PC-9 (cell line): ENCODE results near the gene FTO. TPM values are rescaled to one million over a fixed set of nuclear protein-coding genes. Genes with fewer than 3 reads are reported as not detected.

Experiments used
- BruUV-seq: library from RNA; stranded (reverse); fragments of 400-500 nt; replicated peaks from 2 replicates; lab custom pipeline; 2021; lab: Mats Ljungman, UMichigan
- CTCF ChIA-PET: fragments of 300-600 bp; sonication (Branson Sonifier 250); formaldehyde crosslinking; loops from one replicate; lab custom pipeline; 2022; ENCODE audit warnings: antibody characterized with exemption; lab: Charles Lee
- POLR2A ChIA-PET: fragments of 300-600 bp; sonication (Branson Sonifier 250); formaldehyde crosslinking; loops from one replicate; lab custom pipeline; 2022; ENCODE audit warnings: antibody characterized with exemption; ENCODE audit not compliant: unreplicated experiment; lab: Charles Lee
- DNase-seq, 2 experiments: peaks; one replicate each; pipeline versions ENCODE4 v3.0.0 to v3.0.0-alpha.2; 2015 to 2022; ENCODE audit warnings: mixed read lengths in 1 of 2
- H2AFZ ChIP-seq: fragments of 200-600 bp; sonication (generic); 2 replicates; pipeline ENCODE4 v1.8.1; 2017; ENCODE audit warnings: antibody characterized with exemption
- H3F3A ChIP-seq: fragments of 200-600 bp; sonication (generic); 2 replicates; pipeline ENCODE4 v1.8.1; 2017; ENCODE audit warnings: antibody characterized with exemption, mild to moderate bottlenecking, low read depth; ENCODE audit not compliant: insufficient read depth
- H3K27ac ChIP-seq: fragments of 200-600 bp; sonication (generic); 2 replicates; pipeline ENCODE4 v1.6.1; 2016; ENCODE audit warnings: mixed run types
- H3K27me3 ChIP-seq: fragments of 200-600 bp; sonication (generic); 2 replicates; pipeline ENCODE4 v1.6.1; 2016; ENCODE audit warnings: low read depth, mixed run types; ENCODE audit not compliant: insufficient read depth
- H3K36me3 ChIP-seq: fragments of 200-600 bp; sonication (generic); 2 replicates; pipeline ENCODE4 v1.6.1; 2016; ENCODE audit warnings: low read depth, mixed run types
- H3K4me1 ChIP-seq: fragments of 200-600 bp; sonication (generic); replicated peaks from 2 replicates; pipeline ENCODE4 v1.6.1; 2016; ENCODE audit warnings: mixed run types; ENCODE audit not compliant: insufficient read depth
- H3K4me2 ChIP-seq: fragments of 200-600 bp; sonication (generic); 2 replicates; pipeline ENCODE4 v1.6.1; 2017; ENCODE audit warnings: mixed run types
- H3K4me3 ChIP-seq: fragments of 200-600 bp; sonication (generic); 2 replicates; pipeline ENCODE4 v1.6.1; 2016; ENCODE audit warnings: mixed run types
- H3K79me2 ChIP-seq: fragments of 200-600 bp; sonication (generic); 2 replicates; pipeline ENCODE4 v1.6.1; 2017; ENCODE audit warnings: low read depth, mixed run types
- H3K9me2 ChIP-seq: fragments of 200-600 bp; sonication (generic); 2 replicates; pipeline ENCODE4 v1.8.1; 2017; ENCODE audit warnings: mild to moderate bottlenecking; ENCODE audit not compliant: insufficient read depth
- H3K9me3 ChIP-seq: fragments of 200-600 bp; sonication (generic); 2 replicates; pipeline ENCODE4 v1.8.1; 2016; ENCODE audit warnings: low read depth; ENCODE audit not compliant: insufficient read depth
- H4K20me1 ChIP-seq: fragments of 200-600 bp; sonication (generic); 2 replicates; pipeline ENCODE4 v1.8.1; 2017; ENCODE audit not compliant: insufficient read depth
- EZH2 ChIP-seq: fragments of 200-600 bp; sonication (generic); IDR thresholded peaks from 2 replicates; pipeline ENCODE4 v1.8.0; 2017; ENCODE audit warnings: antibody characterized with exemption, low read depth
- intact Hi-C: fragments of 100-400 bp; cut with micrococcal nuclease; formaldehyde crosslinking; loops from one replicate; pipeline ENCODE4 v1.10.0; 2022; ENCODE audit not compliant: unreplicated experiment
- total RNA-seq: library from RNA; stranded (reverse); gene quantifications from 2 replicates; pipeline ENCODE4 v1.2.3, GENCODE V29; 2021
- TF ChIP-seq, protein P1 (sequence below): fragments of 200-600 bp; sonication (generic); conservative IDR thresholded peaks from 2 replicates; pipeline ENCODE4 v1.6.1; 2017; ENCODE audit warnings: mixed run types, antibody characterized with exemption, mild to moderate bottlenecking, moderate library complexity

Gene FTO
- total RNA-seq, 1 experiment from 2014 or later: 58.1 TPM

DNA sequence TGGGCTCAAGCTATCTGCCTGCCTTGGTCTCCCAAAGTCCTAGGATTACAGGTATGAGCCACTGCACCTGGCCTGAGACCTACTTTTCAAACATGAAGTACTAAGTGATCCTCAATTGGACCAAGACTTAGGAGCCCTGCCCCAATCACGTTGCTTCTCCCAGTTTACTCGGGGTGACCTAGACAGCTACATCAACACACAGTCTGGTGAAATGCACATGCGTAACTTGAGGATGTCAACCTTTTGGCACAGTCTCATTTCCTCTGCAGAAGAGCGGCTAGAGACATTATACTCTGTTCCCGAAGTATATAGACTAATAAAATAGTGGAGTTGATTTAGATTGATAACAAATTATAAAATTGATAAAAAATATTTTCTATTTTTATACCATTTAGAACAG, 17.1 kb downstream of the FTO start:
- Histone ChIP-seq H3F3A (no peaks in the 10 kb centered on the region; the same call in 1 of the 2 replicates), H3K36me3 (no peaks in the 10 kb centered on the region; the same call in 1 of the 2 replicates), H3K27me3 (no peaks in the 10 kb centered on the region), H3K4me2 (no peak overlapping the region), H3K4me3 (no peak overlapping the region), H3K27ac (no peak overlapping the region), H2AFZ (no peak overlapping the region), H3K79me2 (peaks cover 42% of the 10 kb centered on the region), H3K9me2 (no peaks in the 10 kb centered on the region), H3K9me3 (no peaks in the 10 kb centered on the region), H4K20me1 (no peaks in the 10 kb centered on the region), H3K4me1 (peaks cover 5% of the 10 kb centered on the region; the same call in 1 of the 2 replicates)
- CTCF ChIA-PET: interaction anchor here (0.6 kb wide), 1 partner anchor 641 kb away, joined by 3 read pairs; no protein-coding TSS in a partner anchor
- intact Hi-C loops: no loop called here
- DNase-seq: no peak
- no TSS peak for BruUV-seq
- POLR2A ChIA-PET: no interaction called here
- TF ChIP-seq, protein P1, sequence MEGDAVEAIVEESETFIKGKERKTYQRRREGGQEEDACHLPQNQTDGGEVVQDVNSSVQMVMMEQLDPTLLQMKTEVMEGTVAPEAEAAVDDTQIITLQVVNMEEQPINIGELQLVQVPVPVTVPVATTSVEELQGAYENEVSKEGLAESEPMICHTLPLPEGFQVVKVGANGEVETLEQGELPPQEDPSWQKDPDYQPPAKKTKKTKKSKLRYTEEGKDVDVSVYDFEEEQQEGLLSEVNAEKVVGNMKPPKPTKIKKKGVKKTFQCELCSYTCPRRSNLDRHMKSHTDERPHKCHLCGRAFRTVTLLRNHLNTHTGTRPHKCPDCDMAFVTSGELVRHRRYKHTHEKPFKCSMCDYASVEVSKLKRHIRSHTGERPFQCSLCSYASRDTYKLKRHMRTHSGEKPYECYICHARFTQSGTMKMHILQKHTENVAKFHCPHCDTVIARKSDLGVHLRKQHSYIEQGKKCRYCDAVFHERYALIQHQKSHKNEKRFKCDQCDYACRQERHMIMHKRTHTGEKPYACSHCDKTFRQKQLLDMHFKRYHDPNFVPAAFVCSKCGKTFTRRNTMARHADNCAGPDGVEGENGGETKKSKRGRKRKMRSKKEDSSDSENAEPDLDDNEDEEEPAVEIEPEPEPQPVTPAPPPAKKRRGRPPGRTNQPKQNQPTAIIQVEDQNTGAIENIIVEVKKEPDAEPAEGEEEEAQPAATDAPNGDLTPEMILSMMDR: no peak
- TF ChIP-seq EZH2: no peak

DNA sequence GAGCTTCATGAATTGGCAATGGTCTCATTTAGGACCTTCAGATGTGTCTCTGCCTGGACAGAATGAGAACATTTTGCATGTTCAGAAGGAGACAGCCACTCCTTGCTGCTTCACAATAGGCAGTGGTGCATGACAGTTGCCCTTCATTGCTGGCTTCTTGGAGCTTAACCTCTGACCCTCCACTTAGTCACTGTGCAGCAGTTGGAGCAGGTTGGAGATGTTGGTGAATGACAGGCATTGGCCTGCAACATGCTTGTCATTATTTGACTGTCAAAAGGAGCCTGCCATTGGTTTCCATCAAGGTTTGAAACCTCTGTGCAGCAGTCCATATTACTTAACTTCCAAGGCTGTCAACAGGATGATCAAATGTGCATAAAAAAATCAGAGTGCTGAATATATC, 22.7 kb downstream of the FTO start:
- no peak overlapping the region for H3K27ac ChIP-seq
- H3K4me2 ChIP-seq: 0 out of 2 replicates have a peak overlapping the region, but pooled peaks have one; percentile 7
- H3K9me3 ChIP-seq: no peaks in the 10 kb centered on the region
- no peaks in the 10 kb centered on the region for H3K27me3 ChIP-seq
- peaks cover 12% of the 10 kb centered on the region for H3K4me1 ChIP-seq
- peaks cover 5% of the 10 kb centered on the region; the same call in 1 of the 2 replicates for H3F3A ChIP-seq
- no peak overlapping the region for H3K4me3 ChIP-seq
- CTCF ChIA-PET: no interaction called here
- H3K36me3 ChIP-seq: no peaks in the 10 kb centered on the region
- intact Hi-C loops: no loop called here
- peaks cover 4% of the 10 kb centered on the region; the same call in 1 of the 2 replicates for H4K20me1 ChIP-seq
- TF ChIP-seq EZH2: no peak
- TF ChIP-seq, protein P1: no peak
- no TSS peak for BruUV-seq
- H3K79me2 ChIP-seq: peaks cover 43% of the 10 kb centered on the region
- H3K9me2 ChIP-seq: no peaks in the 10 kb centered on the region
- H2AFZ ChIP-seq: no peak overlapping the region
- DNase-seq: peak in 1 of 2 experiments; percentile 37
- POLR2A ChIA-PET: no interaction called here

DNA sequence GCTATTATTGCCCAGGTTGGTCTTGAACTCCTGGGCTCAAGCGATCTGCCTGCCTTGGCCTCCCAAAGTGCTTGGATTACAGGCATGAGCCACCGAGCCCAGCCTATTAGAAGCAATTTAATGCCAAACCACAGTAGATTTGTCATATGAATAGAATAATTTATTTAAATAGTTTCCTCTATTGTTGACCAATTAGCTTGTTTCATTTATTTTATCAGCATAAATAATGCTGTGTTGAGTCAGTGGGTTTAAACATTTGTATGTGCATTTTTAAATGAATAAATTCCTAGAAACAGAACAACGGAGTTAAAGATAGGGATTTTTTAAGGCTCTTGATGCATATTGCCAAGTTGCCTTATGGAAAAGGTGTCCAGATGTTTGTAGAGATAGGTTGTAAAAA, 26.7 kb downstream of the FTO start:
- H3K79me2 ChIP-seq: peaks cover 66% of the 10 kb centered on the region
- ChIA-PET CTCF (no interaction called here), POLR2A (no interaction called here)
- BruUV-seq: no TSS peak
- H3K9me3 ChIP-seq: no peaks in the 10 kb centered on the region
- H3K4me1 ChIP-seq: peaks cover 31% of the 10 kb centered on the region
- H3K4me2 ChIP-seq: no peak overlapping the region
- H3F3A ChIP-seq: peaks cover 20% of the 10 kb centered on the region; the same call in 1 of the 2 replicates
- TF ChIP-seq EZH2: no peak
- TF ChIP-seq, protein P1: no peak
- no peak overlapping the region for H2AFZ ChIP-seq
- no peaks in the 10 kb centered on the region for H3K9me2 ChIP-seq
- no peaks in the 10 kb centered on the region for H3K27me3 ChIP-seq
- no peak overlapping the region for H3K27ac ChIP-seq
- H3K4me3 ChIP-seq: no peak overlapping the region
- H3K36me3 ChIP-seq: no peaks in the 10 kb centered on the region
- H4K20me1 ChIP-seq: peaks cover 4% of the 10 kb centered on the region; the same call in 1 of the 2 replicates
- intact Hi-C loops: no loop called here
- DNase-seq: no peak
